Neuron (in vitro differentiated cells): ENCODE results near the gene KBTBD12.
"Not testable (repeated sequence)": the region's sequence is repeated elsewhere in the genome, so short reads cannot be mapped to it uniquely, and the experiment has no call there.

Experiments
- H2AFZ ChIP-seq: one replicate; pipeline ENCODE4 v1.6.1; 2013; ENCODE audit warnings: low read depth, mild to moderate bottlenecking, inconsistent platforms, low read length, moderate library complexity
- H3K27me3 ChIP-seq: one replicate; pipeline ENCODE4 v1.6.1; 2013; ENCODE audit warnings: low read length; ENCODE audit not compliant: insufficient read depth
- H3K36me3 ChIP-seq: one replicate; pipeline ENCODE4 v1.6.1; 2013; ENCODE audit warnings: low read length; ENCODE audit not compliant: insufficient read depth
- H3K4me1 ChIP-seq: one replicate; pipeline ENCODE4 v1.6.1; 2013; ENCODE audit warnings: low read length; ENCODE audit not compliant: insufficient read depth
- H3K4me3 ChIP-seq: 2 replicates; pipeline ENCODE4 v1.5.1; 2013; ENCODE audit warnings: mild to moderate bottlenecking, low read length, moderate library complexity
- H3K9me3 ChIP-seq: one replicate; pipeline ENCODE4 v1.6.1; 2013; ENCODE audit warnings: low read length

Gene KBTBD12

GRCh38 chr3:127915115-127915936 lies at the start of gene KBTBD12:
Gene KBTBD12 (plus strand): TSS chr3:127915232. CDS start chr3:127923062, 7,830 bp downstream.
- H3K4me1 ChIP-seq = no peaks in the 10 kb centered on the region
- no peak within 1 kb of the TSS for H2AFZ ChIP-seq
- no peak within 1 kb of the TSS for H3K4me3 ChIP-seq
- peaks cover 4% of the 10 kb centered on the region for H3K27me3 ChIP-seq
- no peaks in the 10 kb centered on the region for H3K9me3 ChIP-seq
- no peaks in the 10 kb centered on the region for H3K36me3 ChIP-seq

DNA sequence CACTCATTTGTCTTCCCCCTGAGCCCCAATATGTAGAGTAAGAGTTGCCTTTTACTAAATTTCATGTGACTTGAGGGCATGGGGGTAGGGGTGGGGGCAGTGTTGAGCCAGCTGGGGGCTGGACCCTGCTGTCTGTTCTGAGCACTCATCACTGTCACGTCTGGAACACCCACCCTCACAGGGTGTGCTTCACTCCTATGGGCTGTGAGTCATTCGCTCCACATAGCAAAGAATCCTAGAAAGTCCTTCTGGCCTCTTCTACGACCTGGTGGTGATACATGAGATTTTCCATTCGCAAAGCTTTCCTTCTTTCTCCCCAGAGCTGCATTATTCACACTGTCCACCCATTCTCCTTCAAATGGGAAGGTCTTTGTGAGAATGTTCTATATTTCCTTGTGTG lies 49.1 kb upstream of the KBTBD12 start:
- no peaks in the 10 kb centered on the region for H3K9me3 ChIP-seq
- no peak overlapping the region for H3K4me3 ChIP-seq
- H3K27me3 ChIP-seq = peaks cover 4% of the 10 kb centered on the region
- H3K36me3 ChIP-seq = no peaks in the 10 kb centered on the region
- H3K4me1 ChIP-seq = no peaks in the 10 kb centered on the region
- H2AFZ ChIP-seq = no peak overlapping the region

DNA sequence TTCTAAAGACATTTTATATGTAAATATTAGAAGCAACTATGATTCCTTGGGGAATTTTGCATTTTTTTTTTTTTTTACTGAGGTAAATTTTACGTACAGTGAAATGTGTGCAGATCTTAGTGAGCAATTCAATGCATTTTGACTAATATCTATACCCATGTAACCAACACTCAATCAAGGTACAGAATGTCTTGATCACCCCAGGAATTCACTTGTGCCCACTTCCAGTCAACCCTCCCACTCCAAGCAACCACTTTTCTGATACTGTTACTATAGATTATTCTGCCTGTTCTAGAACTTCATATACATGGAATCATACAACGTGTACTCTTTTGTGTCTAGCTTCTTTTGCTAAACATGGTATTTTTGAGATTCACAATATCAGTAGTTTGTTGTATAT lies 47.6 kb upstream of the KBTBD12 start:
- no peaks in the 10 kb centered on the region for H3K9me3 ChIP-seq
- H3K4me3 ChIP-seq = no peak overlapping the region
- H2AFZ ChIP-seq = no peak overlapping the region
- H3K27me3 ChIP-seq = peaks cover 4% of the 10 kb centered on the region
- no peaks in the 10 kb centered on the region for H3K36me3 ChIP-seq
- H3K4me1 ChIP-seq = no peaks in the 10 kb centered on the region

- H3K4me3 ChIP-seq = no peak overlapping the region
- H2AFZ ChIP-seq = no peak overlapping the region
- no peaks in the 10 kb centered on the region for H3K4me1 ChIP-seq
- peaks cover 4% of the 10 kb centered on the region for H3K27me3 ChIP-seq
- no peaks in the 10 kb centered on the region for H3K9me3 ChIP-seq
- no peaks in the 10 kb centered on the region for H3K36me3 ChIP-seq
Observed at GRCh38 chr3:127867986-127868385, 47.0 kb upstream of the KBTBD12 start.

- no peak overlapping the region for H3K4me3 ChIP-seq
- H3K4me1 ChIP-seq = no peaks in the 10 kb centered on the region
- H3K9me3 ChIP-seq = no peaks in the 10 kb centered on the region
- peaks cover 4% of the 10 kb centered on the region for H3K27me3 ChIP-seq
- H2AFZ ChIP-seq = no peak overlapping the region
- H3K36me3 ChIP-seq = no peaks in the 10 kb centered on the region
Observed at GRCh38 chr3:127870156-127870555, 44.9 kb upstream of the KBTBD12 start.

GRCh38 chr3:127874097-127874496 lies 40.9 kb upstream of the KBTBD12 start:
- not testable (repeated sequence) for H3K36me3 ChIP-seq, H3K9me3 ChIP-seq, H3K4me1 ChIP-seq, H3K4me3 ChIP-seq, H2AFZ ChIP-seq, H3K27me3 ChIP-seq

DNA sequence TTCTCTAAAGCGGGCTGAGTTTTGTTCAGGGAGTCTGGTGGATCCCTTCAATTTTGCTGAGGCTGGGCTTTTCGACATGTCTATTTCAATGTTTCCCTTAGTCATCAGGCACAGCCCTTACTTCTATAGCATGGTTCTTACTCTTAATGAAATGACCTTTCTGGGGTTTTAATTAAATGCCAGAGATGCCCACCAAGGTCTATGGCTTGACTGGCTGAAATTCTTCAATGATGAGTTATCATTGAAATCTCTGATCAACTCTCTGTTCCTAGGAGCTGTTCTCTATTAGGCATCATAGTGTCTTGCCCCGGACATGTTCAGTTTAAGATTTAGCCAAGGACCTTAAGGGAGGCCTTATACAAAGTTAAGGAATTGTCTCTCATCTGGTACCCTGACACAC lies 33.4 kb upstream of the KBTBD12 start:
- Histone ChIP-seq H2AFZ (no peak overlapping the region), H3K36me3 (no peaks in the 10 kb centered on the region)

DNA sequence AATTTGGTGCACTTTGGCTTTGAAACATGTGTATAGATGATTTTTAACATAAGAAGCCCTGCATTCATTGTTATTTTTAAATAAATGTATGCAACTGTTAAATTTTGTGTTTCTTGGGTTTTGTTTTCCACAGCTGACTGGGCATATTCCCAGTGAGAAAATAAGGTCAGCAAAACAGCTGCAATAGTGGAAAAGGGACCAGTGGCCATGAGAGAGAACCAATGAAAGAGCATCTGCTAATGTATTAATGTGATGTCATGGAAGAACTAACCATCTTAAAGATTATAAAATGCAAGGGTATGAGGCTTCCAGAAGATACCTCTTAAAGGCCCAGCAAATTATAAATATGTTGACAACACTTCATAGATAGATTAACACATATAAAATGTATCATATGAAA lies 31.0 kb upstream of the KBTBD12 start:
- Histone ChIP-seq H3K36me3 (no peaks in the 10 kb centered on the region), H3K4me1 (peaks cover 5% of the 10 kb centered on the region)

More for the DNA sequence above, 33.4 kb upstream of the KBTBD12 start:
- Histone ChIP-seq H3K9me3 (no peaks in the 10 kb centered on the region), H3K27me3 (no peaks in the 10 kb centered on the region), H3K4me1 (peaks cover 5% of the 10 kb centered on the region), H3K4me3 (no peak overlapping the region)

DNA sequence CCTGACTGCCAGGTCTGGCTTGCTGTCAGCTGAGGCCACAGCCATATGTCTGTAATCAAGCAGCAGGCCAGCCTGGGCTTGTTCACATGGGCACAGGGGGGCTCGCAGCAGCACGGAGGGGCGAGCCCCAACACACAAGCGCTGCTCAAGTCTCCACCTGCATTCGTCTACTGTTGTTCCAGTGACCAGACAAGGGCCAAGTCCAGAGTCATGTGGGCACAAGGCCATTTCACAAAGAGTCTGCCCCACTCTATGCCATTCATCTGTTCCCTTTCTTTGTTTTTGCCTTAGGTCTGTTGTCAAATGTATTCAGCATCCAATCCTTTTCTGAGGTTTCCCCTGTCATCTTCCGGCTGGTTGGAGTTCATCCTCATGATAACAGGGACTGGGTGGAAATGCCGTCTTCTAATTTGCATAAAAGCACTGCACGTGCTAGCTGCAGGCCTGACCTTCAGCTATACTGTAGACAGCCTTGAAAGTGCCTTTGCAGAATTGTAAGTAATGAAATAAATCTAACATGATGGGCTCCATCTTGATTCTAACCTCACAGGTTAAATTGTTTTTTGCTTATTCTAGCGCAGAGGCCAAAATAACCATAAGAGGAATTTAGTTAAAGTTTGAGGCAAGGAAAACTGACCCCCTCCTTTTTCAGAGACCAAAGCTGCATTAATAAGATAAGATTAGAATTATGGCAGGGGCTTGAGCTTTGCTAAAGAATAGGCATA lies 28.6 kb upstream of the KBTBD12 start:
- Histone ChIP-seq H3K4me3 (no peak overlapping the region), H3K4me1 (peaks cover 5% of the 10 kb centered on the region), H3K9me3 (no peaks in the 10 kb centered on the region), H3K36me3 (no peaks in the 10 kb centered on the region), H3K27me3 (no peaks in the 10 kb centered on the region), H2AFZ (no peak overlapping the region)

More for the DNA sequence above, 31.0 kb upstream of the KBTBD12 start:
- Histone ChIP-seq H3K27me3 (no peaks in the 10 kb centered on the region), H2AFZ (no peak overlapping the region), H3K9me3 (no peaks in the 10 kb centered on the region), H3K4me3 (no peak overlapping the region)

- no peak overlapping the region for H3K4me3 ChIP-seq
- peaks cover 5% of the 10 kb centered on the region for H3K4me1 ChIP-seq
- no peaks in the 10 kb centered on the region for H3K9me3 ChIP-seq
- no peaks in the 10 kb centered on the region for H3K36me3 ChIP-seq
- no peaks in the 10 kb centered on the region for H3K27me3 ChIP-seq
- H2AFZ ChIP-seq = no peak overlapping the region
Observed at GRCh38 chr3:127886956-127887231, 28.1 kb upstream of the KBTBD12 start.

GRCh38 chr3:127887321-127887720 lies 27.7 kb upstream of the KBTBD12 start:
- H2AFZ ChIP-seq = no peak overlapping the region
- H3K9me3 ChIP-seq = no peaks in the 10 kb centered on the region
- H3K4me1 ChIP-seq = peaks cover 5% of the 10 kb centered on the region
- H3K27me3 ChIP-seq = no peaks in the 10 kb centered on the region
- H3K4me3 ChIP-seq = no peak overlapping the region
- no peaks in the 10 kb centered on the region for H3K36me3 ChIP-seq

DNA sequence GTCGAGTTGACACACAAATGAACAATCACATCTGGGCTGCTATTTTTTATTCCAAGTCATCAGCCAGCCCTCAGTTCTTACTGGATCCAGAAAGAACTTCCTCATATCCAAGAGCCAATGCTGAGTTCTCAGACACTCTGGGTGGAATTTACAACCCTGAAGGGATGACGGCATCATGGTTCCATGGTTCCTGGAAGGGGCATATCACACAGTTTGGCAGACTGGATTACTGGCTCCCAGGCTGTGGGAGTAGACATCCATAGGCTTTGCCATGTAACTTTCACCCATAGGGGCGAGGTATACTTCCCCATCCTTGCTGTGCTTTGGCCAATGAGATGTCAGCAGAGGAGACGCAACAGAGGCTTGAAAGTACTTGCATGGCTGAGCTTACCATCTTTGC lies 26.9 kb upstream of the KBTBD12 start:
- Histone ChIP-seq H3K9me3 (no peaks in the 10 kb centered on the region), H3K4me3 (no peak overlapping the region), H2AFZ (no peak overlapping the region), H3K36me3 (no peaks in the 10 kb centered on the region), H3K4me1 (peaks cover 5% of the 10 kb centered on the region), H3K27me3 (no peaks in the 10 kb centered on the region)

DNA sequence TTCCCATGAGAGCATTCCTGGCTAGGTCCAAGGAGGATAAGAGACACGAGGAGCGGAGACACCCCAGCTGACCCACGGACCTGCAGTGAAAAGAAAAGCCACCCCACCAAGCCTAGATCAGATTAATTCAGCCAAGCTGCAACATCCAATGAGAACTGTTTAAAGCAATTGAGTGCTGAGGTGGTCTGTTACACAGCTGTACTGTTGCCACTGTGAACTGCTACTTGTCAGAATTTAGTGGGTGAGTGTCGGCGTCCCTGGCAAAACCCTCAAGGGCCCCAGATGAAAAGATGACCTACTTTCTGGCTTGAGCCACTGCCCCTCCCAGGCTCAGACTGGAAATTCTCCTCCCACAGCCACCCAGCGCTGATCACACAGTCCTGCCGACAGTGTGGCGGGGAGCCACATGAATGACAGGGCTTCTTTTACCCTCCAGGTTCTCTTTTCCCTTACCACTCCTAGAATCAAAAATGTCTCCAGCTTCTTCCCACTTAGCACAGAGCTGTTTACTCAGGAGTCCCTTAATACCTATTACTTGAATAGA lies 26.4 kb upstream of the KBTBD12 start:
- peaks cover 5% of the 10 kb centered on the region for H3K4me1 ChIP-seq
- H2AFZ ChIP-seq = no peak overlapping the region
- H3K4me3 ChIP-seq = no peak overlapping the region
- H3K27me3 ChIP-seq = peaks cover 2% of the 10 kb centered on the region
- no peaks in the 10 kb centered on the region for H3K36me3 ChIP-seq
- no peaks in the 10 kb centered on the region for H3K9me3 ChIP-seq
